ENCODE results near the gene DIO3. TPM values are rescaled to one million over a fixed set of nuclear protein-coding genes. Genes with fewer than 3 reads are reported as not detected.

The DIO3 gene
- total RNA-seq, 2 experiments from 2014 or later = not detected

- POLR2A ChIA-PET = no interaction called here
- intact Hi-C loops (cut with micrococcal nuclease; ENCODE audit: unreplicated experiment) = no loop called here
- TF ChIP-seq CTCF (conservative IDR thresholded peaks at IDR 0.05; ENCODE audit: low read length) = no peak
- no peak for TF ChIP-seq EZH2phosphoT487 (IDR thresholded peaks at IDR 0.05; ENCODE audit: borderline replicate concordance, low read depth, low read length)
- H3K9me2 ChIP-seq (ENCODE audit: insufficient read depth, low read length) = no peaks in the 10 kb centered on the region
- no peak overlapping the region for H3K4me2 ChIP-seq (ENCODE audit: low read length)
- H3K4me3 ChIP-seq (ENCODE audit: low read depth, low read length, poor library complexity, severe bottlenecking) = no peak overlapping the region
- no peak overlapping the region for H3K27ac ChIP-seq (ENCODE audit: low read depth, low read length, poor library complexity, severe bottlenecking)
- no TSS peak for BruUV-seq (replicated peaks)
- H4K20me1 ChIP-seq (ENCODE audit: insufficient read depth, low read length) = no peaks in the 10 kb centered on the region
- CTCF ChIA-PET (ENCODE audit: unreplicated experiment) = no interaction called here
- no peak overlapping the region for H2AFZ ChIP-seq (ENCODE audit: low read length)
- H3K36me3 ChIP-seq (ENCODE audit: insufficient read depth, low read length) = no peaks in the 10 kb centered on the region
- H3K4me1 ChIP-seq (ENCODE audit: insufficient read depth, low read length, poor library complexity, severe bottlenecking) = no peaks in the 10 kb centered on the region
- no peaks in the 10 kb centered on the region for H3K79me2 ChIP-seq (ENCODE audit: insufficient read depth, low read depth, low read length)
- 0 out of 2 replicates have a peak, but pooled peaks cover 6% of the 10 kb centered on the region for H3K9me3 ChIP-seq (ENCODE audit: low read length)
- no peak for DNase-seq (ENCODE audit: low spot score)
Measured at GRCh38 chr14:101518611-101519473, 42.5 kb upstream of the DIO3 start.

GRCh38 chr14:101520621-101521472 lies 40.4 kb upstream of the DIO3 start:
- no TSS peak for BruUV-seq (replicated peaks)
- H3K9me3 ChIP-seq (ENCODE audit: low read length) = no peaks in the 10 kb centered on the region
- H3K79me2 ChIP-seq (ENCODE audit: insufficient read depth, low read depth, low read length) = no peaks in the 10 kb centered on the region
- intact Hi-C loops (cut with micrococcal nuclease; ENCODE audit: unreplicated experiment) = no loop called here
- H3K4me2 ChIP-seq (ENCODE audit: low read length) = no peak overlapping the region
- H3K36me3 ChIP-seq (ENCODE audit: insufficient read depth, low read length) = no peaks in the 10 kb centered on the region
- no peak overlapping the region for H3K27ac ChIP-seq (ENCODE audit: low read depth, low read length, poor library complexity, severe bottlenecking)
- H4K20me1 ChIP-seq (ENCODE audit: insufficient read depth, low read length) = no peaks in the 10 kb centered on the region
- no peaks in the 10 kb centered on the region for H3K4me1 ChIP-seq (ENCODE audit: insufficient read depth, low read length, poor library complexity, severe bottlenecking)
- no peaks in the 10 kb centered on the region for H3K9me2 ChIP-seq (ENCODE audit: insufficient read depth, low read length)
- no peak for TF ChIP-seq EZH2phosphoT487 (IDR thresholded peaks at IDR 0.05; ENCODE audit: borderline replicate concordance, low read depth, low read length)
- TF ChIP-seq CTCF (conservative IDR thresholded peaks at IDR 0.05; ENCODE audit: low read length) = no peak
- CTCF ChIA-PET (ENCODE audit: unreplicated experiment) = no interaction called here
- DNase-seq (ENCODE audit: low spot score) = no peak
- POLR2A ChIA-PET = no interaction called here
- H2AFZ ChIP-seq (ENCODE audit: low read length) = no peak overlapping the region
- no peak overlapping the region for H3K4me3 ChIP-seq (ENCODE audit: low read depth, low read length, poor library complexity, severe bottlenecking)
